Measurements from ENCODE around the gene DCUN1D4.
"Not testable (repeated sequence)": the region's sequence is repeated elsewhere in the genome, so short reads cannot be mapped to it uniquely, and the experiment has no call there.

DCUN1D4 gene

DNA sequence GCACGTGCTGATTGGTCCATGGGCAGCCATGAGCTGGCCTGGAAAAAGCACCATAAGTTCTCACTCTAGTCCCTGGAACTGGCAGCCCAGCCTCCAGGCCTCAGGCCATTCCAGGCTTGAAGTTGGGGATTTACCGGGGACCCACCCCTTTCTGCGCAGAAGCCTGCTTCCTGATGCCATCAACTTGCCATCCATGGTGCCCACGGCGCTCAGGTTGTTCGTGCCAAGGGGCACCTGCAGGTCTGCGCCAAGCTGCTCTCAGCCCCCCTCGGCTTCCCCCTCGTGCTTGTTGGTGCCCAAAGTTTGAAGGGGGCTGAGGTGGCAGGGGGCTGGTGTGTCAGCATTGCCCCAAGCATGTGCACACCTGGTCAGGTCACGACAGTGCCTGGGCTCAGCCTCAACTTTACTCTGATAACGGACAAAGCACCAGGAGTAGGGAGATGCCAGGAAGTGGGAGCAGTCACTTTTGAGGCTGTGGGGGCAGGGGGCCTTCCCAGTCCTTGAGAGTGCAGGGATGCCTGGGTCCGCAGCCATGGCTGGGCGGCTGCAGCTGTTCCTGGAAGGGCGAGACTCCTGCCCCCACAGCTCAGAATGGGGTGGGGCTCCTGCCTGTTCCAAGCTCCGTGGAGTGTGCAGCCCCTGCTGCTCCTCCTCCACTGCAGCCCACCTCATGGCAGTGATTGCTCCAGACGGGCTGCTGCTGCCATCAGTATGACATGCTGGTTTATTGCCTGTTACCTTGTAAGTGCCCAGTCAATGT lies 24.9 kb downstream of the DCUN1D4 start:
- H3K36me3 Mint-ChIP-seq (ENCODE audit: low read depth), result peaks cover 17% of the 10 kb centered on the region
- peaks cover 3% of the 10 kb centered on the region for H3K4me1 Mint-ChIP-seq (ENCODE audit: low read depth)
- no peaks in the 10 kb centered on the region for H3K9me3 Mint-ChIP-seq
- no peak overlapping the region for H3K27ac Mint-ChIP-seq
- no peaks in the 10 kb centered on the region for H3K27me3 Mint-ChIP-seq (ENCODE audit: low read depth)
- H3K4me3 Mint-ChIP-seq, result no peak overlapping the region

GRCh38 chr4:51868449-51868847 lies 25.5 kb downstream of the DCUN1D4 start:
- peaks cover 3% of the 10 kb centered on the region for H3K4me1 Mint-ChIP-seq (ENCODE audit: low read depth)
- no peak overlapping the region for H3K27ac Mint-ChIP-seq
- H3K36me3 Mint-ChIP-seq (ENCODE audit: low read depth), result peaks cover 17% of the 10 kb centered on the region
- H3K4me3 Mint-ChIP-seq, result no peak overlapping the region
- H3K27me3 Mint-ChIP-seq (ENCODE audit: low read depth), result no peaks in the 10 kb centered on the region
- no peaks in the 10 kb centered on the region for H3K9me3 Mint-ChIP-seq

DNA sequence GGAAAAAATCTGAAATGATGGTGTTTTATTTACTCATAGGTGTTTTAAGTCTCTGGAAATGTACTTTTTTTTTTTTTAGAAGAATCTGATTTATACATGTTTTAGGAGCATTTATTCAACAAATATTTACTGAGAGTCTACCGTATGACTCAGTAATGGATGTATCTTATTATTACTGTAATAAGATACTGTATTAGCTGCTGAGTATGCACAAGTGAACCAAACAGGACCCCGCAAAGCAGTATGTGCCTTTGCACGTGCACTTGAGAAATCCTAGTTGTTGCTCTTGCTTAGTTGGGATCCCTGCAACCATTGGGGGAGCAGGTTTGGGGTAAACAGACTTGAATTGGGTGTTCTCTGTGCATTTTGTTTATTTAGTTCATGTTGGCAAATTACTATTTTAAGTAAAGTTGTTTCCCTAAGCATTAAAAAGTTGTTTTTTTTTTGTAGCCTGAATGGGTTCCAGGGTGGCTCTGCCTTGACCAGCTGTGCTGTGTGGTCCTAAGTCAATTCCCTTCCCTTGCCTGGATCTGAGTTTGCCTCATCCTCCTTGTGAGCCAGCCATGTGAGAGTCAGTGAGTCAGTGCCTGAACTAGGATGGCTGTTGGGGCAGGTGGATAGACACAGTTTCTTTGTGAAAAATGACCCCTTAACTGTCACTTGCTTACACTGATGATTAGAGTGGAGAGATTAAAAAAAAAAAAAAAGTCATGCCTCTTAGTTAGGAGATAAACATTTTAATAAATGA lies 27.7 kb downstream of the DCUN1D4 start:
- Mint-ChIP-seq H3K36me3 (ENCODE audit: low read depth) (peaks cover 21% of the 10 kb centered on the region), H3K9me3 (no peaks in the 10 kb centered on the region), H3K4me3 (no peak overlapping the region), H3K27me3 (ENCODE audit: low read depth) (no peaks in the 10 kb centered on the region), H3K27ac (no peak overlapping the region), H3K4me1 (ENCODE audit: low read depth) (no peaks in the 10 kb centered on the region)

DNA sequence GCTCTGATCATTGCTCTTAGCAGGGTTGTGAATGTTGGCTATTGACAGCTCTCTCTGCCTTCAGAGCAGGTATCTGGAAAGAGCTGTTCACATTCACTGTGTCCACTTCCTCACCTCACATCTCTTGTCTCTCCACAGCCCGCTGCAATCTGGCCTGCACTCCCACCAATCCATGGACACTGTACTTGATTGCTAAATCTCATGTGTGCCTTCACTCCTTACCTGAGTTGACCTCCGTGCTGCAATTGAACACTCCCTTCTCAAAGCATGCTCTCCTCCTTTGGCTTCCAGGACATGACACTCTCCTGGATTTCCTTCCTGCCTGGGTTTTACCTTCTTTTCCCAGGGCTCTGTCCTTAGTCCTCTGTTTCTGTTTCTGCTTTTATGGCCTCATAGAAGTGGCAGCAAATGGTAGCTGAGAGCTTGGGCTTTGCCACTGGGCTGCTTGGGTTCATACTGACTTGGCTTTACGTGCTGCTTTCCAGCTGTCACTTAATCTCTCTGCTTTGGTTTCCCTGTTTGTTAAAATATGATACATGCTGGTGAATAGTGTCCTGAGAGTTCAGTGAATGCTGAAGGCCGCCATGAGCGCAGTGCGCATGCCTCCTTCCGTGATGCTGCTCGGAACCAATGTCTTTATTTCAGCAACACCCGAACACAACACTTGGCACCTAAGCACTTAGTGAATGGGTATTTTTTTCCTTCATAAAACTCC lies 29.5 kb downstream of the DCUN1D4 start:
- H3K36me3 Mint-ChIP-seq (ENCODE audit: low read depth), result peaks cover 27% of the 10 kb centered on the region
- H3K9me3 Mint-ChIP-seq, result no peaks in the 10 kb centered on the region
- H3K27ac Mint-ChIP-seq, result peak overlapping the region; percentile 16
- no peaks in the 10 kb centered on the region for H3K4me1 Mint-ChIP-seq (ENCODE audit: low read depth)
- H3K4me3 Mint-ChIP-seq, result no peak overlapping the region
- no peaks in the 10 kb centered on the region for H3K27me3 Mint-ChIP-seq (ENCODE audit: low read depth)

- Mint-ChIP-seq H3K4me1 (ENCODE audit: low read depth) (no peaks in the 10 kb centered on the region), H3K36me3 (ENCODE audit: low read depth) (peaks cover 31% of the 10 kb centered on the region), H3K27me3 (ENCODE audit: low read depth) (no peaks in the 10 kb centered on the region), H3K4me3 (no peak overlapping the region), H3K27ac (no peak overlapping the region), H3K9me3 (no peaks in the 10 kb centered on the region)
These were observed 31.6 kb downstream of the DCUN1D4 start for GRCh38 chr4:51874551-51874950.

GRCh38 chr4:51878431-51878830 lies 35.5 kb downstream of the DCUN1D4 start:
- H3K36me3 Mint-ChIP-seq (ENCODE audit: low read depth), result peaks cover 25% of the 10 kb centered on the region
- no peaks in the 10 kb centered on the region for H3K27me3 Mint-ChIP-seq (ENCODE audit: low read depth)
- H3K9me3 Mint-ChIP-seq, result no peaks in the 10 kb centered on the region
- no peak overlapping the region for H3K4me3 Mint-ChIP-seq
- H3K27ac Mint-ChIP-seq, result no peak overlapping the region
- no peaks in the 10 kb centered on the region for H3K4me1 Mint-ChIP-seq (ENCODE audit: low read depth)

- Mint-ChIP-seq H3K27ac (no peak overlapping the region), H3K9me3 (no peaks in the 10 kb centered on the region), H3K27me3 (ENCODE audit: low read depth) (no peaks in the 10 kb centered on the region), H3K4me3 (no peak overlapping the region), H3K36me3 (ENCODE audit: low read depth) (peaks cover 22% of the 10 kb centered on the region), H3K4me1 (ENCODE audit: low read depth) (peaks cover 4% of the 10 kb centered on the region)
These were observed 37.3 kb downstream of the DCUN1D4 start for GRCh38 chr4:51880016-51880915.

- H3K9me3 Mint-ChIP-seq, result no peaks in the 10 kb centered on the region
- peaks cover 4% of the 10 kb centered on the region for H3K4me1 Mint-ChIP-seq (ENCODE audit: low read depth)
- peaks cover 13% of the 10 kb centered on the region for H3K36me3 Mint-ChIP-seq (ENCODE audit: low read depth)
- H3K27me3 Mint-ChIP-seq (ENCODE audit: low read depth), result no peaks in the 10 kb centered on the region
- no peak overlapping the region for H3K4me3 Mint-ChIP-seq
- peak overlapping the region; percentile 22 for H3K27ac Mint-ChIP-seq
These were observed 41.1 kb downstream of the DCUN1D4 start for GRCh38 chr4:51884055-51884454.

DNA sequence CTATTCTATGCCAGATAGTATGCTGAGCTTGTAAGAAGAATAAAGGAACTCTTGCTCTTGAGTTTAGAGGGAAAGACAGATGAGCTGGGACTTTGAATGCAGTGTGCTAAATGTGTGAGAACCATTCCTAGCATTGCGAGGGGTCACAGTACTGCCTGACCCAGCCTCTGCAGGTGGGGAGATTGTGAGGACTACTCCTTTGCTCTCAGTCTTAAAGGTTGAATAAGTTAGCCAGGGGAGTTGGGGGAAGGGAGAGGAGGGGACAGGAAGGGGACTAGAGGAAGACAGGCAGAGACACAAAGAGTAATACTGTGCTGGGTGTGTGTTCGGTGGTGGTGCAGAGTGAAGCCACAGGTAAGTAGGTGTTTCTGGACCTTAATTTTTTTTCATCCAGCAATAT lies 41.7 kb downstream of the DCUN1D4 start:
- H3K4me1 Mint-ChIP-seq (ENCODE audit: low read depth), result peaks cover 4% of the 10 kb centered on the region
- no peak overlapping the region for H3K4me3 Mint-ChIP-seq
- peak overlapping the region; percentile 22 for H3K27ac Mint-ChIP-seq
- no peaks in the 10 kb centered on the region for H3K27me3 Mint-ChIP-seq (ENCODE audit: low read depth)
- no peaks in the 10 kb centered on the region for H3K9me3 Mint-ChIP-seq
- peaks cover 13% of the 10 kb centered on the region for H3K36me3 Mint-ChIP-seq (ENCODE audit: low read depth)

GRCh38 chr4:51885363-51885762 lies 42.4 kb downstream of the DCUN1D4 start:
- Mint-ChIP-seq H3K9me3 (no peaks in the 10 kb centered on the region), H3K4me1 (ENCODE audit: low read depth) (peaks cover 4% of the 10 kb centered on the region), H3K4me3 (no peak overlapping the region), H3K36me3 (ENCODE audit: low read depth) (peaks cover 14% of the 10 kb centered on the region), H3K27me3 (ENCODE audit: low read depth) (no peaks in the 10 kb centered on the region), H3K27ac (no peak overlapping the region)

DNA sequence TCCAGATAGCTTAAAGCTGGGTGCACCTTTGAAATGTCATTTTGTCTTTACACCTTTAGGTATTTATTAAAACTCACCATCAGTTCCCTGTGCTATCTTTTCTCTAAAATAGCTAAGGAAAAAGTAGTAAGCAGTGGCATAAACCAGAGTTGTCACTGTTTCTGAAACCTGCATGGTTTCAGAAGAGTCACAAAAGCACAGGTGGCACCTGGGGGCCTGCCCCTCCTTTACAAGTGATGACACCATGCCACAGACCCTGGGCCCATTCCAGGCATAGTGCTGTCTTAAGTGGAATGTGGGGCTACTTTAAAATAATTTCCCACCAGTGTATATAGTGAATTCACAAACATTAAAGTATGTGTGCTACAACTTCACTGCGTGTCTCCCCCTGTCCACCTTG lies 47.8 kb downstream of the DCUN1D4 start:
- Mint-ChIP-seq H3K27me3 (ENCODE audit: low read depth) (no peaks in the 10 kb centered on the region), H3K36me3 (ENCODE audit: low read depth) (peaks cover 7% of the 10 kb centered on the region), H3K9me3 (no peaks in the 10 kb centered on the region), H3K4me1 (ENCODE audit: low read depth) (peaks cover 5% of the 10 kb centered on the region), H3K27ac (no peak overlapping the region), H3K4me3 (no peak overlapping the region)

DNA sequence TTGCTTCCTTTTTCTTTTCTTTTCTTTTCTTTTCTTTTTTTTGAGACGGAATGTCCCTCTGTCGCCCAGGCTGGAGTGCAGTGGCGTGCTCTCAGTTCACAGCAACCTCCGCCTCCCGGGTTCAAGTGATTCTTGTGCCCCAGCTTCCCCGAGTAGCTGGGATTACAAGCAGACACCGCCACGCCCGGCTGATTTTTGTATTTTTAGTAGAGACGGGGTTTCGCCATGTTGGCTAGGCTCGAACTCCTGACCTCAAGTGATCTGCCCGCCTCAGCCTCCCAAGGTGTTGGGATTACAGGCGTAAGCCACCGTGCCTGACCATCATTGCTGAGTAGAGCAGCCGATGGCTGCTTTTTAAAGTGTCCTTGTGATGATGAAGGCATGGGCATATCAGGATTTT lies 50.4 kb downstream of the DCUN1D4 start:
- H3K36me3 Mint-ChIP-seq (ENCODE audit: low read depth); H3K4me1 Mint-ChIP-seq (ENCODE audit: low read depth); H3K27ac Mint-ChIP-seq; H3K27me3 Mint-ChIP-seq (ENCODE audit: low read depth); H3K9me3 Mint-ChIP-seq; H3K4me3 Mint-ChIP-seq: not testable (repeated sequence)

DNA sequence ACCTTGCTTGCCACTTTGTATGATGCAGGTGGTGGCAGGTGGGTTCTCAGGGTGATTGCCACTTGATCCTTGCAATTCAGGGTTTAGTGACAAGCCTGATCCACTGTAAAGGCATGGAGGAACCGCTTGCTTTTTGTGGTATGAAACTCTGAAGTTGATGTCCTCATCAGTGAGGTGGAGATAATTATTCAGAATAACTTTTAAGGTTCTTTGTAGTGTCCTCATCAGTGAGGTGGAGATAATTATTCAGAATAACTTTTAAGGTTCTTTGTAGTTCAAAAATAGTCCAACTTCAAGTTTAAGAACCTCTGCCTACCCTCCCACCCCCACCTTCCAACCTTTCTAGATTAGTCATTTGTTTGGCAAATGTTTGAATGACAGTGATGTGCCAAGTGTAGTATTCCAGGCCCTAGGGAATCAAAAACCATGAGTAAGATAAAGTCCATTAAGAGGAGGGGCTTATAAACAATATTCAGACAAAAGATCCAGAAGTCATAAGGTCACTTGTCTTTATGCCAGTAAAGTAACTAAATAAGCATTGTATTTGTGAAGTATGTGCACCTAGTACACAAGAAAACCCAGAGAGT lies 51.2 kb downstream of the DCUN1D4 start:
- no peak overlapping the region for H3K27ac Mint-ChIP-seq

DNA sequence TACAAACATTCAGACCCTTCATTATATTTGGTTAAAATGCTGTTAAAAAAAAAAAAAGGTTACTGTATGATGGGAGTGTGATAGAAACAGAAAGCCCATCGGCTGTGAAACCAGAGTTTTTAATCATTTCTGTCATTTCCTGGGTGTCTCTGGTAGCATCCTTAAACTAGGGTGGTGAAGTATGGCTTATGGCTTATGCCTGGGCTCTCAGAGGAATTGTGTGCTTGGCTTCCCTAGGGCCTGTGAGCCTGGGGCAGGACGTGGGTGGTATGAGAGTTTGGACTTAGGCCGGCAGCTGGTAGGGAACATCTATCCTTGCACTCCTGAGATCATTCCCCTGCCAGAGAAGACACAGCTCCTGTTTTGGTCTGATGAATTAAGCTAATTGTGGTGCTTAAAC lies 52.2 kb downstream of the DCUN1D4 start:
- Mint-ChIP-seq H3K9me3 (no peaks in the 10 kb centered on the region), H3K4me3 (no peak overlapping the region), H3K27me3 (ENCODE audit: low read depth) (no peaks in the 10 kb centered on the region), H3K36me3 (ENCODE audit: low read depth) (peaks cover 3% of the 10 kb centered on the region), H3K27ac (peak overlapping the region; percentile 33), H3K4me1 (ENCODE audit: low read depth) (peaks cover 6% of the 10 kb centered on the region)

More for the DNA sequence above, 51.2 kb downstream of the DCUN1D4 start:
- Mint-ChIP-seq H3K27me3 (ENCODE audit: low read depth) (no peaks in the 10 kb centered on the region), H3K4me1 (ENCODE audit: low read depth) (peaks cover 6% of the 10 kb centered on the region), H3K9me3 (no peaks in the 10 kb centered on the region), H3K36me3 (ENCODE audit: low read depth) (peaks cover 5% of the 10 kb centered on the region), H3K4me3 (no peak overlapping the region)
